Measurements from ENCODE around the gene RAB20. TPM values are rescaled to one million over a fixed set of nuclear protein-coding genes. Genes with fewer than 3 reads are reported as not detected.
"Not testable (repeated sequence)": the region's sequence is repeated elsewhere in the genome, so short reads cannot be mapped to it uniquely, and the experiment has no call there.

The RAB20 gene
- total RNA-seq, 1 donor from 2014 or later, result 13.9 TPM

DNA sequence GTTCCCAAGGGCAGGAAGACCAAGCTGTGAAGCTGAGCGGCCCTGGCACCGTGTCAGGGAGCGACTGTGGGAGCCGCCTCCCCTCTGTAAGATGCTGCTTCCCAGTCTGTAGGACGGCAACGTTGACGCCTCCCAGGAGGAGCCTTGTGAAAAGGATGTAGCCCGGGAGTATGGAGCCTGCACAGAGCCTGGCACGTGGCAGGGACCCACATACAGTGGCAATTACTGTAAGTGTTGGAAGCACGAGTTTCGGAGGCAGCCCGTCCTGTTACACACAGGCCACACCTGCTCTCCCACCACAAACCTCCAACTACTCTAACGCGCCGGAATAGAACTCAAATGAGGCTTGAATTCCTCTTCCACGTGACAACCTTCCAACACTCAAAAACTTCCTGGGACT, 6.6 kb downstream of the RAB20 start:
- DNase-seq (ENCODE audit: low read depth), result no peak

DNA sequence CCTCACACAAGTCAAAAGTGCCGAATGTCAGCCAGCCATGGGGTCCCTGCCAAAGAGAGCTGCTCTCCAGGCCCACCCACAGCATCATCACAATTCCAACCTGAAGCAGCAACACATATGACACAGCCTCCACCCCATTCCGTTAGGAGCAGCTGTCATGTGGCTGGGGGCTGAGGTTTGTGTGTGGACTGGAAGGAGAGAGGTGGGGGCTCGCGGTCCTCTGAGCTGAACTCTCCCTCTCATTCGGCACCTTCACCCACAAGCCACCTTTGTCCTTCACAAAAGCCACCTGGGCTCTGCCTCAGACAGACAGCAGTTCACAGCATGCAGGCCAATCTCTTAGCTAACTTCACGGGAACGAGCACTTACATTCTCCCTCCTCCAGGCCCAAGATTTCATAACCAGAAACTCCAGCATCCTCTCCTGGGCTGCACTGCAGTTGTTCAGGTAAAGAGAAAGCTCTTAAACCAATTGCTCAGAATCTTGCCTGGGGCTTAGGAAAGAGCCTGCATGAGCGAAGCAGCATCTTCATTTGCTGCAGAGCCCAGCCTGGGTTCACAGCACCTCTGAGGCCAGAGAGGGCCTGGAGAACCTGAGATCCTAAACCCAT, 7.2 kb downstream of the RAB20 start:
- no peak for DNase-seq (ENCODE audit: low read depth)

DNA sequence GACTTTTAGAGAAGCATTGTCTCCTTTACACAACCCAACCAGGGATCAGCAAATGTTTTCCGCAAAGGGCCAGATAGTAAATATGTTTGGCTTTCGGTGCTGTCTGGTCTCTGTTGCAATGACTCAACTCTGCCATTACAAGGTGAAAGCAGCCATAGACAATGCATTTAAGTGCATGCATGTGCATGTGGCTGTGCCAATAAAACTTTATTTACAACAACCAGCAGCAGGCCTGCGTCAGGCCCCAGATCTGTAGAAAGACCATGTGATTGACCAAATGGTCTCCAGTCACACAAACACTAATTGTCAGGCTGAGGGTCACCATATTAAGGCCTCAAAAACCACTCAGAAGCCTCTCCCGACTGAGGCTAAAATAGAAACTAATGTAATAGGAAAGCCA, 8.1 kb downstream of the RAB20 start:
- no peak for DNase-seq (ENCODE audit: low read depth)

DNA sequence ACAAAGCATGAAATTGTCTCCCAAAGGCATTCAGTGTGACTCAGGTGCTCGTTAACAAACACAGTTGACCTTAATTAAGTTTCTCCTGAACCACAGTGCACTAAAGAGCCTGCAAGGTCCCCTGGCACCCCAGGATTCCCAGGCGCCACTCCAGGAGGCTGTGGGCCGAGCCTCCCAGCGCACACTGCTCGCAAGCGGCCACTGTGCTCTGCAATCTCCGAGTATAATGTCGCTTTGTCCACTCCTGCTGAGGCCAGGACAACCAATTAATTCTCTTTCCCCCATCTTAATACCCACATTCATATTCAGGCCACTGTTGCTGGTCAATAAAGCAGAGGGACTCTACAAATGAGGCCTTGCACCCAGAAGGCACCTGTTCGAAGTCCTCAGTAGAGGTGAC, 8.8 kb downstream of the RAB20 start:
- no peak for DNase-seq (ENCODE audit: low read depth)

DNA sequence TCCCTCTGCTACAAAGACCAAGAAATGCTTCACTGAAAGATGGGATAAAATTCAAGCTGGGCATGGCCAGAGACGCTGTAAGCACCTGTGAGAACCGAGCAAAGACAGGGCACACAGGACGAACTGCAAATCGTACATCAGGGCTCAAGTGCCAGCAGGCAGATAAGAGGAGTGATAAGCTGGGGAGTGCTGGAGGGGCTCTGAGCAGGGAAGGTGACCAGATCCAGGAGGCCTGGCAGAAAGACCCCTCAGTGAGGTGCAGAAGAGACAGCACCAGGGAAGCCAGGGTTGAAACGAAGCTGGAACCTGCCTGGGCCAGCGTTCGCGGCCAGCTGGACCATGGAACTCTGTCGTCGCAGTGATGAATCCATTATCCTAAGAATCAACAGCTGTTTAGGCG, 10.2 kb downstream of the RAB20 start:
- DNase-seq (ENCODE audit: low read depth), result no peak

DNA sequence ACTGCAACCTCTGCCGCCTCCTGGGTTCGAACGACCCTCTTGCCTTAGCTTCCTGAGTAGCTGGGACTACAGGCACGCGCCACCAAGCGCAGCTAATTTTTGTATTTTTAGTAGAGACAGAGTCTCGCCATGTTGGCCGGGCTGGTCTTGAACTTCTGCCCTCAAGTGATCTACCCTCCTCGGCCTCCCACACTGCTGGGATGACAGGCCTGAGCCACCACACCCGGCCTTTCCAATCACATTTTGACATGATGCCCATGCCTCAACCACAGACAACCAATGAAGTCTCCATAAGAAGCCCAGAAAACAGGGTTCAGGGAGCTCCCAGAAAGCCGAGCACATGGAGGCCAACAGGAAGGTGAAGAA, 11.7 kb downstream of the RAB20 start:
- no peak for DNase-seq (ENCODE audit: low read depth)

DNA sequence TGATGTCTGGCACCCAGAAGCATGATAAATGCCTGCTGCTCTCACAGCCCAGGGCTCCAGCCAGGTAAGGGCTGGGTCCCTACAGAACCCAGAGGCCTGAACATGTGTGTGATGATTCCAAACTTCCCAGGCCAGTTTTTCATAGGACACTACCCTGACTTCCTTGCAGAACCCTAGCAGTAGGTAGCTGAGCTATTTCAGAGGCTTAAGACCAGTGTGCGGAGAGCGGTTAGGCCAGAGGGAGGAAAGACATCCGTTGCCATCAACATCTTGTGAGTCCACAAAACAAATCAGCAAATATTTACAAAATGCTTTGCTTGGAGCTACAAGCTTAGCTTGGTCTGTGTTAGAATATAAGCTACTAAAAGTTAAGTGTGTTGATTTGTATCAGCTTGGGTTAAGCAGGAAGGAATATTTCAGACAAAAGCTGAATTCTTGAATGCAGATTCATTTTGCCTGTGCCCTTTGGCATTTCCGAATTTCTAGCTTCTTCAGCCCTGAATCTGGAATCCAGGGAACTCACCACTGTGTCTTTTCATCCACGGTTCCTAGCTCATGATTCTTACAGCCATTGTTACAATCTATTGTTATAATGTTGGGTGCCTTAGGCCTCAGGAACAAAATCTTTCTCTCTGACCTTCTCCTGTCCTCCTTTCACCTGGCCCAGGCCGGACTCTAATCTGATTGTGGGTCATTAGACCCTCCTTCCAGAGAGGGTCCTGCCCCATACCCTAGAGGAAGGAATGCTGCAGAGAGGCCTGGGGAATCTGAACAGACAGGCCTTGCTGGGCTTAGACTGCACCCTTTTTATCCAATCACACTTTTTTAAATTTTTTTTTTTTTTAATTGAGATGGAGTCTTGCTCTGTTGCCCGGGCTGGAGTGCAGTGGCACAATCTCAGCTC, 12.4 kb downstream of the RAB20 start:
- no peak for DNase-seq (ENCODE audit: low read depth)

DNA sequence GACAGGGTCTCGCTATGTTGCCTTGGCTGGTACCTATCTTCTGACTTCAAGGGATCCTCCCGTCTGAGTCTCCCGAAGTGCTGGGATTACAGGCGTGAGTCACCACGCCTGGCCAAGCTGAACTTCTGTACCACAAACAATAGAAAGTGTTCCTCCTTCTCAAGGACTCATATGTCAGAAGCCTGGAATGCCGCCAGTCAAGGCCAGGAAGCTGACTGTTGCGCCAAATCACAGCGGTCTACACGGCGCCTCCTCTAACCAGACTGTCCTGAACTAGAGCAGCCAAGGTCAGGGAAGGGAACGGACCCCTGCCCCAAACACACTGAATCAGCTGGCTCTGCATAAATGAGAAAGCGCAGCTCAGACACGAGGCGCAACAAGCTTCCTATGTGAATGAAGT, 14.6 kb downstream of the RAB20 start:
- peak; percentile 92 for DNase-seq (ENCODE audit: low read depth)

DNA sequence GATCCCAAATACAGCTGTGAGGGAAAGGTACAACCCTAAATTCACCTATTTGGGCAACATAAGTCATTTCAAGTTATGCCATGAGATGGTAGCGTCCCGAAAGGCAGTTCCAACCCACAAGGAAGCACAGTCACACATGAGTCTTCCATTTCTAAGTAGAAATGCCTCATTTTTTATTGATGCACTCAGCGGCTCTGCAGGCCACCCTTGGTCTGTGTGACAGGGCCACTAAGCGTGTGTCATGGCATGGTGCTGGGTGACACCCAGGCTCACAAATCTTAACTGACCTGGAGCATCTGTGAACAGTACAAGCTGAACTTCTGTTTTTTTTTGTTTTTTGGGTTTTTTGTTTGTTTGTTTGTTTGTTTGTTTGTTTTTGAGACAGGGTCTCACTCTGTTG, 15.1 kb downstream of the RAB20 start:
- no peak for DNase-seq (ENCODE audit: low read depth)

DNA sequence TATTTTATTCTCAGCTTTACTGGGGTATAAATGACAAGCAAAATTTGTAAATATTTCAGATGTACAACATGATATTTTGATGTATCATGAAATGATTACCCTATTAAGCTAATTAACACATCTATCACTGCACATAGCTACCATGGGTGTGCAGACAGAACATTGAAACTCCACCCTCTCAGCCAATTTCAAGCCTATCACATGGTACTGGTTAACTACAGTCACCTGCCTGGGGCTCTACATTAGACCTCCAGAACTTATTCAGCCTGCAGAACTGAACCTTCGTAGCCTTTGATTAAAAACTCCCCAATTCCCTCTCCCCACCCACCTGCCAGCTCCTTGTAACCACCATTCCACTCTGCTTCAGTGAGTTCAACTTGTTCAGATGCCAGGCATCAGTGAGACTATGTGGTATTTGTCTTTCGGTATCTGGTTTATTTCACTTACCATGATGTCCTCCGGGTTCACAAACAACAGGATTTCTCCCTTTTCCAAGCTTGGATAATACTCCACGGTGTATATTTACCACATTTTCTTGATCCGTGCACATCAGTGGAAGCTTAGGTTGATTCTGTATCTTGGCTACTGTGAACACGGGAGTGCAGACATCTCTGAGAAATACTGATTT, 19.2 kb downstream of the RAB20 start:
- DNase-seq (ENCODE audit: low read depth), result no peak

DNA sequence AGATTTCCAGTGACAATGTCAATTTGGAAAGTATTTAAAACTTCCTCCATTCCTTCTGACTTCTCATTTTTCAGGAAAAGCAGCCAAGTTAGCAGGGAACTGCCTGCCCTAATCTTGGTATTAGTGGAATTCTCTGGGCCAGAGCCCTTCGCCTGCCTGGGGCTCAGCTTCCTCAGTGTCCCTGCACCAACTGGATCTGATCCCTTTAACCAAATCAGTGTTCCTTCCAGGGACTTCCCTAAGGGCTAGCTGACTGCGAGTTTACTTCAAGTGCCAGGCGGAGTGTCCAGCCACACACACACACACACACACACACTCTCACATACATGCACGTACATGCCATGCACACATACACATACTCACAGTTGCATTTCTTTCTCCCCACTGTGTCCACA, 20.0 kb downstream of the RAB20 start:
- no peak for DNase-seq (ENCODE audit: low read depth)

DNA sequence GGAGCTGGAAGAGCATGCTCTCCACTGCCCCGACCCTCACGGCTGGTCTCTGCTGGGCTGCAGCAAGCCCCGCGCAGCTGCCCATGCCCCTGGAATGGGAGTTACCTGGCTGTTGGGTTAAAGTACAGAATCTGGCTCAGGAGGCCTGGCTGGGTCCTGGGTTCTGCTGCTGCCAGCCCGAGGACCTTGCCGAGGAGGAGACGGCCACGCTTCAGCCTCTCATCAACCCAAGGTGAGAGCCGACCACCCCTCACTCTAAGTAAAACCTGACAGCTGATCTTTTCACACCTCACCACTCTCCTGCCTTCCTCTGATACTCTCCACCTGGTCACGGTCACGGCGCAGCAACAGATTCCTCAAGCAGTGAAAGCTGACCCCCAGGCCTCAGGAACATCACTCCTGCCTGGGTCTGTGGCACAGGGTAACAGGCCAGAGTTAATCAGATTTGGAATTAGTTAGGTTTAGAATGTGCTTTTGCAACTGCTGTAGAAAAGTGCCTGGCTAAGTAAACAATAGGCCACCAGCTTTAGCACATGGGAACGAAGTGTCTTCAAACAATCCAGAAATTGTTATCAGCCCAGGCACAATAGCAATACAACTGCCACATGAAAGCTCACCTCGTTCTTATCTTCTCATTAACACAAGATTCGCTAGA, 20.5 kb downstream of the RAB20 start:
- no peak for DNase-seq (ENCODE audit: low read depth)

DNA sequence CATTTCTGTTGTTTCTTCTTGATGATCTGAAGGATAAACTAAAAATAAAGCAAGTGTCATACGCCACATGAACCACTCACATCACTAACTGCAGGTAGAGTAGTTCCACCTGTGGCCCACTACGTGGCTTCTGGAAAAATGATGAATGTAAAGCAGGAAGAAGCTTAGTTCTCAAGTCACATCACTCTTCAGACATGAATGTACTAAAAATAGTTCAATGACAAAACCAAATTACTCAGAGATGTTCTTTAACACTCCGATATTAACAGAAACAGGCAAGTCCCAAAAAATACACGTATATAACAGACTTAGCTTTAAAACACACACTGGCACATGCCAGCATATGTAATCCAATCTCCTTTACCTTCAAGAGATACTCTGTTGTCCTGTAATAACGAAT, 21.6 kb downstream of the RAB20 start:
- no peak for DNase-seq (ENCODE audit: low read depth)

DNA sequence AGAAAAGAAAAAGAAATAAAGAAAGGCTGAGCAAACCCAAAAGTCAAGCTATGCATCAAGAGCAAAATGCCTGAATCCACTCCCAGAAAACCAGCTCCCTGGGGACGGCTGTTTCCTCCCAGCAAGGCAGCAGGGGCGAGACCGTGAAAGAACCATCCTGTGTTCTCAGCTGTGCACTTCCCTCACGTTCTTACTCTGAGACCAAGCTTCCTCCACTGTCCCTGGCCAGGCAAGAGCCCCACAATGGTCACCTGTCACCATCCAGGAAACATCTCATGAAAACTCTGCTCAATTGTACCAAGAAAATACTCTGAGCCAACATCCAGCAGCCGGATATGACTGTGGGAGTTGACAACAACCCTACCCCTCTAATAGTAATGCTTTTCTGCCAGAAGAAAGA, 22.9 kb downstream of the RAB20 start:
- DNase-seq (ENCODE audit: low read depth), result no peak

DNA sequence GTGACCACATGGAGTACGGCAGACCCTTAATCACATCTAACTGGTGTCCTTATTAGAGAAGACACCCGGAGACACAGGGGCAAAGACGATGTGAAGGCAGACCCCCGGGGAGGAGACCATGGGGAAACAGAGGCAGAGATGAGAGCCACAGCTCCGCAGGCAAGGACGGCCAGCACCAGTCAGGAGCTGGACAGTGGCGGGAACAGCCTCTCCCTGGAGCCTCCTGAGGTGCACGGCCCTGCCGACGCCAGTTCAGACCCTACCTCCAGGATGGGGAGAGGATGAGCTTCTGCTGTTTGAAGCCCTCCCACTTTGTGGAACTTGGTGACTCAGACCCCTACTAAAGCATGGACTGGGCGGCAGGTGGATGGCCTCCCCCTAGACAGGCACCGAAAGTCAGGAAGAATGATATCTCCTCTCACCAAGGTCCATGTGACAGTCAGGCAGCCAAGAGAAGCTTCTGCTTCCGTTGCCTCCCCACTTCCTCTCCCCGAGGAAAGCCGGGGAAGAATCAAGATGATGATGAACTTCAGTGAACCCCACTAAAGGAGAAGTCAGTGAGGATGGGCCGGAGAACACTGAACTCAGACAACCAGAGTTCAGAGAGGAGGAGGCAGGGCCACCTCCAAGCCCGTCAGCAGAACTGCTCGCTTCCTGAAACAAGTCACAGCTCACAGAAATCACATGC, 25.4 kb downstream of the RAB20 start:
- no peak for DNase-seq (ENCODE audit: low read depth)

DNA sequence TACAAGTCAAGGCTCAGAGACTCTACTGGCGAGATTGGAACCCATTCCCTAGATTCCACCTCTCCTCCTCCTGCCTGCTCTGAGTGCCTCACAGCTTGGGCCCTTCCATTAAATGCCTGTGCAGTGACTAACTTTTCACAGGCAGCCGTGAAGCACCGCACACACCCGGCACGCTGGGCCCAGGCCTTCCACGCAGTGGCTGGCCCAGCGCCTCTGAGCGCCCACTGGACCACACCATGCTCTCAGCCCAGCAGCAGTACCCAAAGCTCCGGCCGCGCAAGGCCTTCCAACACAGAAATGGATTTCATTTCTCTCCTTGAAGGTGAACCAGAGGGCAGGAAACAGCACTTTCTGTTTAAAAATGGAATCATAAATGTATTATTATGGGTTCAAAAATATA, 26.0 kb downstream of the RAB20 start:
- DNase-seq (ENCODE audit: low read depth), result no peak

DNA sequence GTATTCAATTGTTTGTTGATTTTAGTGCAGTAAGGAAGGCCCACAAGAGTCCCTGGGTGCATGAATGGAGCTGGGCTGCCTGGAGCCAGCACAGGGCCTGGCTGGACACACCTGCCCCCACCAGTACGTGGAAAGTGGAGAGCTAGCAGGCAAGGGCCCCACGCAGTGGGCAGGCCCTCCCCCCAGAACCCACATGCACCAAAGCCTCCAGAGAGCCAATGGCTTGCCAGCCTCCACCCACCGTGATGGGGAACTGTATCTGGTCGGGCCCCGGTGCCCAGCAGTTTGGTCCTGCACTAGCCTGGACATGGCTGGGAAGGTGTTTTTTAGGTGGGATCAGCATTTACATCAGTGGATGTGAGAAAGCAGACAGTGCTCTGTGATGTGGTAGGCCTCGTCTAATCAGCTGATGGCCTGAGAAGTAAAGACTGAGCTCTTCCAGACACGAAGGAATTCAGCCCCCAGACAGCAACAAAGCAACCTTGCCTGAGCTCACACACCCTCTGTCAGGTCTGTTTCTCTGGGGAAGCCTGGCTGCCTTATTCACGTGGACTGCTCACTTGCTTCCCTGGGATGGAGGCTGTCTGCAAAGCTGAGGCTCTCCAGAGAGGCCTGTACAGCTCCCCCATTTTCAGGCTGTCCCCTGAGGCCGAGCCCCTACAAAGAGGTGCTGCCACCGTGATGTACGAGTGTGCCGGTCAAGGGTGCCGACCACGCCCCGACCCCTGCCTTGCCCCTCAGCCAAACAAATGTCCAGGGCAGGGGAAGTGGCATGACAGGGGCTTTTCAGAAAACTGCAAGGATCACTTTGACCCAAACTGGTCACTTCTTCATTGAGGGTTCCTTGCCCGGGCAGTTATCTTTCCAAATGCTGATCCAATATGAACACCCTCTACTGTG, 27.5 kb downstream of the RAB20 start:
- no peak for DNase-seq (ENCODE audit: low read depth)

DNA sequence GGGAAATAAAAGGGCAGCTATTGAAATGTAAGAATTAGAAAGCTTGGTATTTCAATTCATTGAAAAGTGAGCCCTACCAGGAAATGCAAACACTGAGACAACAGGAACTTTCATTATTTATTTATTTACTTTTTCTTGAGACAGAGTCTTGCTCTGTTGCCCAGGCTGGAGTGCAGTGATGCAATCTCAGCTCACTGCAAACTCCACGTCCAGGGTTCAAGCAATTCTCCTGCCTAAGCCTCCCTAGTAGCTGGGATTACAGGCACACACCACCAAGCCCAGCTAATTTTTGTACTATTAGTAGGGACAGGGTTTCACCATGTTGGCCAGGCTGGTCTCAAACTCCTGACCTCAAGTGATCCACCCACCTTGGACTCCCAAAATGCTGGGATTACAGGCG, 29.3 kb downstream of the RAB20 start:
- DNase-seq (ENCODE audit: low read depth), result not testable (repeated sequence)

DNA sequence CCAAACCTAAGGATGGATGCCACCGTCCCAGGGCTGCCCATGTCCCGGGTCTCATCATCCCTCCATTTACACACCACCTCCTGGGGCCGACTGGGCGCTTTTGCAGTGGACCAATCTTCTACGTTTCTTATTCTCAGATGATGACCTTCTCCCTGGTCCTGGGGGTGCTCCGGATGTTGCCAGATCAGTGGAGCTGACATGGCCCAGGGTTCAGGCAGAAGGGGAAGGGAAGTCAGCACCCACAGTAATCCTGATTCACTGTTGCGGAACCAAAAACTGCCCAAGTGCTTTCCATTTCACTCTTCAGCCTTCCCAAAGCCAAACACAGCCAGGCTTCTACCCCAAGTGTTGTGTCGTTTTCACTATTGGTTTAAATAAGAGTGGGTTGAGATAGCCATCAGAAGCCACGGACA, 29.8 kb downstream of the RAB20 start:
- no peak for DNase-seq (ENCODE audit: low read depth)

DNA sequence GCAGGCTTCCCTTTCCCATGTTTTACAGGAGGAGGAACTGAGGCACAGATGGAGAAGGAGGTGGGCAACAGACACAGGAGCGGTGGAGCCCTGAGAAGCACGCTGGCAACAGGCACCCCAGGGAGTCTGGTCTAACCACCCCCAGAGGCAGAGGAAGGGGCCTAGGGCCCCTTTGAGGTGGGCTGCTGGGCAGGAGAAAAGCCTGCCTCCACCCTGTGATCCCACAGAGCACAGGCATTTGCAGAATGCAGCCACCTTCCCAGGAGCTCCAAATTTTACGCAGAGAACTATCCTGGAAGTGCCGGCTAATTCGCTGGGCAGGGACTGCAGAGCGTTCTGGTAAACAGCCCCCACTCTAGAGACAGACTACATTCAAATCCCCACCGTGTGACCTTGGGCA, 30.4 kb downstream of the RAB20 start:
- no peak for DNase-seq (ENCODE audit: low read depth)

Measured in renal cortical epithelial cell (primary cell).